ENCODE measurements around the gene EIF2D. TPM values are rescaled to one million over a fixed set of nuclear protein-coding genes. Genes with fewer than 3 reads are reported as not detected.
A peak's percentile ranks its signal among the peaks of the same experiment; 100 is the strongest.

The EIF2D gene
- total RNA-seq, 2 experiments from 2014 or later: 112 to 113 TPM

GRCh38 chr1:206606867-206607266 lies 5.4 kb downstream of the EIF2D start:
- H3K4me1 Mint-ChIP-seq: peaks cover 46% of the 10 kb centered on the region
- no peaks in the 10 kb centered on the region for H3K9me3 Mint-ChIP-seq
- DNase-seq: no peak
- H3K27me3 Mint-ChIP-seq: no peaks in the 10 kb centered on the region
- H3K4me3 Mint-ChIP-seq: no peak overlapping the region
- H3K36me3 Mint-ChIP-seq: peaks cover 61% of the 10 kb centered on the region
- H3K27ac Mint-ChIP-seq: peak overlapping the region; percentile 80

- no peak overlapping the region for H3K27ac Mint-ChIP-seq
- no peak for DNase-seq
- peaks cover 46% of the 10 kb centered on the region for H3K36me3 Mint-ChIP-seq
- H3K27me3 Mint-ChIP-seq: no peaks in the 10 kb centered on the region
- H3K4me1 Mint-ChIP-seq: peaks cover 28% of the 10 kb centered on the region
- no peaks in the 10 kb centered on the region for H3K9me3 Mint-ChIP-seq
- H3K4me3 Mint-ChIP-seq: no peak overlapping the region
These were observed 7.4 kb downstream of the EIF2D start for GRCh38 chr1:206604861-206605260.

GRCh38 chr1:206600527-206600926 lies 11.7 kb downstream of the EIF2D start:
- Mint-ChIP-seq H3K4me3 (no peak overlapping the region), H3K4me1 (no peaks in the 10 kb centered on the region), H3K9me3 (no peaks in the 10 kb centered on the region), H3K27me3 (no peaks in the 10 kb centered on the region), H3K27ac (no peak overlapping the region), H3K36me3 (peaks cover 23% of the 10 kb centered on the region)
- no peak for DNase-seq

DNA sequence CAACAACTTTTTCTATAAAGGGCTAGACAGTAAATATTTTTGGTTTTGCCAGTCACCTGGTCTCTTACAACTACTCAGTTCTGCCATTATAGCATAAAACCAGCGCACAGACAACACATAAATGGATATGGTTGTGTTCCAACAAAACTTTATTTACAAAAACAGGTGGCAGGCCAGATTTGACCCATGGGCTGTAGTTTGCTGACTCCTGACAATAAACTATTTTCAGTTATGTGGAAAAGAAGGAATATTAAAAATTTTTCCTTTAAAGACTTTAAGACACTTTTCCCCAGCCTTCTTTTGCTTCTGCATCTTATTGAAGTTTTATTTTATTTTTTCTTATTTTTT lies 16.0 kb downstream of the EIF2D start:
- peaks cover 34% of the 10 kb centered on the region for H3K36me3 Mint-ChIP-seq
- peak overlapping the region; percentile 77 for H3K27ac Mint-ChIP-seq
- peaks cover 11% of the 10 kb centered on the region for H3K4me1 Mint-ChIP-seq

DNA sequence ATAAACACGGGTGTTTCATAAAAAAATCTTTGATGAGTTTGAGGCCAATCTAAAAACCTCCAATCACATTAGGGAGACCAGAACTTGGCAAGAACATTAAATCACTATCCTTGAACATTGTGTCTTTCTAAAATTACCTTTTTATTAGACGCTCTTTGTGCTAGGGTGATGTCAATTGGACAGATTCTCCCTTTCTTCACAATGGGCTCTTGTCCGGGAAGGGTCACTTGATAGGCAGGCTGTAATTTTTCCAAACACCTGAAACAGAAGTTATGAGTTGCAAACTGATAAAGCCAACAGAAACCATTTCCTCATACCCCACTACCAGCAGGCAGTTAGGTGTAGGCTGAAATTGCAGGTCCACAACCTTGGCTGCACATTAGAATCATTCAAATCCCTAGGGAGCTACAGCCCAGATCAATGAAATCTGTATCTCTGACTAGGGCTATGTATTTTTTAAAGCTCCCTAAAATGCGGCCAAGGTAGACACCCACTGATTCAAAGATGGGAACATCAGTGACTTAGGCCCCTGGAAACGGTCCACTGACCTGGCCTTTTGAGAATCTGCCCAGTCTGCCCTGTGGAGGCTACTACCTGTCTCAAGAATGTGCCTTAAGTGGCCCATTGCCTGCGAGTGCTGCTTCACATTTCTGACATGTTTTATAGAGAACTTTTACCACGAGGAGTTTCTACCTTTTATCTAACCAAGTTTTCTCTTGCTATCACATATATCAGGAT lies 16.5 kb downstream of the EIF2D start:
- Mint-ChIP-seq H3K4me3 (no peak overlapping the region), H3K27ac (peak overlapping the region; percentile 77), H3K36me3 (peaks cover 35% of the 10 kb centered on the region), H3K27me3 (no peaks in the 10 kb centered on the region), H3K9me3 (no peaks in the 10 kb centered on the region), H3K4me1 (peaks cover 16% of the 10 kb centered on the region)
- no peak for DNase-seq

More for the DNA sequence above, 16.0 kb downstream of the EIF2D start:
- H3K27me3 Mint-ChIP-seq: no peaks in the 10 kb centered on the region
- no peak overlapping the region for H3K4me3 Mint-ChIP-seq
- no peak for DNase-seq
- H3K9me3 Mint-ChIP-seq: no peaks in the 10 kb centered on the region

- Mint-ChIP-seq H3K9me3 (no peaks in the 10 kb centered on the region), H3K4me1 (peaks cover 39% of the 10 kb centered on the region), H3K27ac (peak overlapping the region; percentile 63), H3K36me3 (peaks cover 45% of the 10 kb centered on the region), H3K27me3 (no peaks in the 10 kb centered on the region), H3K4me3 (no peak overlapping the region)
- no peak for DNase-seq
These were observed 18.8 kb downstream of the EIF2D start for GRCh38 chr1:206593351-206593925.

GRCh38 chr1:206591696-206592095 lies 20.6 kb downstream of the EIF2D start:
- Mint-ChIP-seq H3K9me3 (no peaks in the 10 kb centered on the region), H3K36me3 (peaks cover 53% of the 10 kb centered on the region), H3K4me1 (peaks cover 55% of the 10 kb centered on the region), H3K27ac (peak overlapping the region; percentile 63), H3K4me3 (no peak overlapping the region), H3K27me3 (no peaks in the 10 kb centered on the region)
- DNase-seq: no peak

GRCh38 chr1:206591226-206591625 lies 21.0 kb downstream of the EIF2D start:
- H3K36me3 Mint-ChIP-seq: peaks cover 56% of the 10 kb centered on the region
- peak overlapping the region; percentile 93 for H3K27ac Mint-ChIP-seq
- peak overlapping the region; percentile 29 for H3K4me3 Mint-ChIP-seq
- DNase-seq: no peak
- no peaks in the 10 kb centered on the region for H3K9me3 Mint-ChIP-seq
- H3K27me3 Mint-ChIP-seq: no peaks in the 10 kb centered on the region
- peaks cover 59% of the 10 kb centered on the region for H3K4me1 Mint-ChIP-seq

DNA sequence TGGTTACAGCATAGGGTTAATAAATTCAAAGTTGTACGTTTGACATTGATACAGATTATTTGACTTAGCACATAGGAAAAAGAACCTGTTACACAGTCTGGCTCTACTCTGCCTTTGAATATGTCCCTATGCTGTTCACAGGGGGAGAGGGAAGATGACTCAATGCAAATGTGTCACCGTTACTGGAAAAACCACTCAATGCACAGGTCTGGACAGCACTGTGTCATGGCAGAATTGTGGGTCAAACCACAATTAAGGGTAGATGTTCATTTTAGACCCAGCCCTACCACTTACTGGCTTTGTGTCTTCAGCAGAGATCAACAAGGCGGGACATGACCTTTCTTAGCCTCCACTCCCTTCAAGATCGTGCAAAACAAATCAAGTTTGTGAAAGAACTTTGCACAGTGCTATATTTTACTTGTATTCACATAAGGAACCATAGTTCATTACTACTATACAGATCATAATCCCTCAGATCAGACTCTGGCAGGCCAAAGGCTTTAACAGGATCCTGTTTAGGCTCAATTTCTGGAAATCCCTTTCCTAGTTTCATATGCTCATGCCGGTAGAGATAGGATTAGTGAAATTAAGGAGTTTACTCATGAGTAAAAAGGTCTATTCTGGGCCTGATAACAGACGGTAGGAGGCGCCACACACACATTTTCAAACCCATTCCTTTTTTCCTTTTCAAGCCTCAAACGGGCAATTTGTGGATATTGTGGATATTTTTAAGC lies 22.1 kb downstream of the EIF2D start:
- Mint-ChIP-seq H3K9me3 (no peaks in the 10 kb centered on the region), H3K4me3 (peak overlapping the region; percentile 36), H3K27me3 (no peaks in the 10 kb centered on the region), H3K4me1 (peaks cover 59% of the 10 kb centered on the region), H3K27ac (peak overlapping the region; percentile 93), H3K36me3 (peaks cover 57% of the 10 kb centered on the region)
- DNase-seq: peak; percentile 75

GRCh38 chr1:206589206-206589605 lies 23.1 kb downstream of the EIF2D start:
- H3K4me3 Mint-ChIP-seq: peak overlapping the region; percentile 55
- H3K36me3 Mint-ChIP-seq: peaks cover 59% of the 10 kb centered on the region
- peaks cover 59% of the 10 kb centered on the region for H3K4me1 Mint-ChIP-seq
- no peak for DNase-seq
- no peaks in the 10 kb centered on the region for H3K27me3 Mint-ChIP-seq
- peak overlapping the region; percentile 93 for H3K27ac Mint-ChIP-seq
- no peaks in the 10 kb centered on the region for H3K9me3 Mint-ChIP-seq

DNA sequence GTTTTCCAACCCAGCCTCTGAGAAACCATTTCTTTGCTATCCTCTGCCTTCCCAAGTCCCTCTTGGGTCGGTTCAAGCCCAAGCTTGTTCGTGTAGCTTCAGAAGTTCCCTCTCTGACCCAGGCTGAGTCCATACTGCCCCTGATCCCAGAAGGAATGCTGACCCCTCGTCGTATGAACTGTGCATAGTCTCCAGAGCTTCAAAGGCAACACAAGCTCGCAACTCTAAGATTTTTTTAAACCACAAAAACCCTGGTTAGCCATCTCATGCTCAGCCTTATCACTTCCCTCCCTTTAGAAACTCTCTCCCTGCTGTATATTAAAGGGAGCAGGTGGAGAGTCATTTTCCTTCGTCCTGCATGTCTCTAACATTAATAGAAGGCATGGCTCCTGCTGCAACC lies 23.8 kb downstream of the EIF2D start:
- Mint-ChIP-seq H3K4me1 (peaks cover 60% of the 10 kb centered on the region), H3K27me3 (no peaks in the 10 kb centered on the region), H3K9me3 (no peaks in the 10 kb centered on the region), H3K36me3 (peaks cover 62% of the 10 kb centered on the region), H3K27ac (peak overlapping the region; percentile 93), H3K4me3 (no peak overlapping the region)
- no peak for DNase-seq

- no peak overlapping the region for H3K4me3 Mint-ChIP-seq
- DNase-seq: no peak
- H3K27ac Mint-ChIP-seq: peak overlapping the region; percentile 93
- no peaks in the 10 kb centered on the region for H3K9me3 Mint-ChIP-seq
- H3K36me3 Mint-ChIP-seq: peaks cover 62% of the 10 kb centered on the region
- no peaks in the 10 kb centered on the region for H3K27me3 Mint-ChIP-seq
- peaks cover 66% of the 10 kb centered on the region for H3K4me1 Mint-ChIP-seq
These were observed 24.4 kb downstream of the EIF2D start for GRCh38 chr1:206587904-206588303.

DNA sequence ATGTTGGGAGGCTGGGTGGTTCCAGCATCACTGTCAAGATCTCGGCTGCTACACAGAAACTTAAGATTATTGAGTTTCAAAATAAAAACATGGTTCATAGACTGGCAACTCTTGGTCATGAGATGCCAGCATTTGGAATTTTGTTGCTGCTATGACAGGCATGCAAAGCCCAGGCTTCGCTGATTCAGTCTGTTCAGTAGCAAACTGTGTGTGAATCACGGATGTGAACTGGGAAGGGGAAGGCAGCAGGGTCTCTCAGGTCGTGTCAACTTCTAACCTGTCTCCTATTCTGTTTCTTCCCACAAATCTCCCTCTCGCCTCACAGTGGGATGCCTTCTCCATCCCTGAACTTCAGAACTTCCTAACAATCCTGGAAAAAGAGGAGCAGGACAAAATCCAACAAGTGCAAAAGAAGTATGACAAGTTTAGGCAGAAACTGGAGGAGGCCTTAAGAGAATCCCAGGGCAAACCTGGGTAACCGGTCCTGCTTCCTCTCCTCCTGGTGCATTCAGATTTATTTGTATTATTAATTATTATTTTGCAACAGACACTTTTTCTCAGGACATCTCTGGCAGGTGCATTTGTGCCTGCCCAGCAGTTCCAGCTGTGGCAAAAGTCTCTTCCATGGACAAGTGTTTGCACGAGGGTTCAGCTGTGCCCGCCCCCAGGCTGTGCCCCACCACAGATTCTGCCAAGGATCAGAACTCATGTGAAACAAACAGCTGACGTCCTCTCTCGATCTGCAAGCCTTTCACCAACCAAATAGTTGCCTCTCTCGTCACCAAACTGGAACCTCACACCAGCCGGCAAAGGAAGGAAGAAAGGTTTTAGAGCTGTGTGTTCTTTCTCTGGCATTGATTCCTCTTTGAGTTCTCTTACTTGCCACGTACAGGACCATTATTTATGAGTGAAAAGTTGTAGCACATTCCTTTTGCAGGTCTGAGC lies 25.5 kb downstream of the EIF2D start:
- Mint-ChIP-seq H3K4me1 (peaks cover 70% of the 10 kb centered on the region), H3K27ac (peak overlapping the region; percentile 93), H3K27me3 (no peaks in the 10 kb centered on the region), H3K9me3 (no peaks in the 10 kb centered on the region), H3K36me3 (peaks cover 57% of the 10 kb centered on the region), H3K4me3 (no peak overlapping the region)
- no peak for DNase-seq

GRCh38 chr1:206584683-206585082 lies 27.6 kb downstream of the EIF2D start:
- Mint-ChIP-seq H3K27ac (peak overlapping the region; percentile 71), H3K9me3 (peaks cover 4% of the 10 kb centered on the region), H3K36me3 (peaks cover 64% of the 10 kb centered on the region), H3K27me3 (no peaks in the 10 kb centered on the region), H3K4me3 (no peak overlapping the region), H3K4me1 (peaks cover 72% of the 10 kb centered on the region)
- no peak for DNase-seq

All from activated naive CD8-positive, alpha-beta T cell treated with anti-CD3 and anti-CD28 coated beads for 36 hours (primary cell).